A549 (cell line): ENCODE data around the gene H2AZ2. TPM values are rescaled to one million over a fixed set of nuclear protein-coding genes. Genes with fewer than 3 reads are reported as not detected.
"Not testable (repeated sequence)": the region's sequence is repeated elsewhere in the genome, so short reads cannot be mapped to it uniquely, and the experiment has no call there.

Experiments used
- ATAC-seq, 2 experiments: fragments of 200-7000 bp in 1 of 2; fragments of >200 bp in 1 of 2; cut with Nextera tagmentation in 1 of 2; cut with Tn5 transposase in 1 of 2; 3 replicates each; pipeline versions ENCODE4 v1.8.0 to v1.9.1; 2018 to 2020; ENCODE audit warnings: mild to moderate bottlenecking in 1 of 2, moderate library complexity in 1 of 2
- CTCF ChIA-PET: fragments of 300-600 bp; sonication (Branson Sonifier 250); formaldehyde crosslinking; extraction: SDS; loops from one replicate; lab custom pipeline; 2021; ENCODE audit warnings: antibody characterized with exemption, inconsistent platforms; lab: Yijun Ruan, JAX
- POLR2A ChIA-PET: fragments of 350-600 bp; formaldehyde crosslinking; extraction: SDS; loops from one replicate; lab custom pipeline; 2021; ENCODE audit warnings: antibody characterized with exemption, inconsistent platforms; lab: Yijun Ruan, JAX
- DNase-seq, 2 experiments: peaks; one replicate each; pipeline versions ENCODE4 v3.0.0 to v3.0.0-alpha.2; 2011 to 2016; ENCODE audit warnings: low read depth in 1 of 2, low spot score in 1 of 2
- FAIRE-seq: peaks from 2 replicates; lab custom pipeline; 2011; peaks lifted over from hg19 to GRCh38; lab: Jason Lieb, UNC
- H3K27ac ChIP-seq, 2 experiments: fragments of >200 bp; sonication (Bioruptor Twin); formaldehyde crosslinking; 3 replicates each; pipeline ENCODE4 v1.5.1; 2016 to 2017
- H3K4me1 ChIP-seq: fragments of >200 bp; sonication (Bioruptor Twin); formaldehyde crosslinking; 3 replicates; pipeline ENCODE4 v1.6.1; 2016
- H3K4me2 ChIP-seq: fragments of >200 bp; sonication (Bioruptor Twin); formaldehyde crosslinking; 3 replicates; pipeline ENCODE4 v1.6.1; 2016
- H3K4me3 ChIP-seq: fragments of >200 bp; sonication (Bioruptor Twin); formaldehyde crosslinking; 3 replicates; pipeline ENCODE4 v1.5.1; 2016
- H3K9me3 ChIP-seq: fragments of >200 bp; sonication (Bioruptor Twin); formaldehyde crosslinking; 3 replicates; pipeline ENCODE4 v1.6.1; 2016
- EHMT2 ChIP-seq: fragments of 200-600 bp; sonication (generic); IDR thresholded peaks from 2 replicates; pipeline ENCODE4 v1.6.1; 2016; ENCODE audit warnings: antibody characterized with exemption, low read depth, mild to moderate bottlenecking, moderate library complexity
- ESRRA ChIP-seq: fragments of 150-350 bp; IDR thresholded peaks from 2 replicates; pipeline ENCODE4 v1.6.1; 2014; ENCODE audit warnings: mild to moderate bottlenecking, low read length, borderline replicate concordance
- HEYL ChIP-seq: fragments of 250-450 bp; sonication (Bioruptor Pico); IDR thresholded peaks from 2 replicates; pipeline ENCODE4 v1.8.0; 2021; ENCODE audit warnings: mild to moderate bottlenecking, moderate library complexity
- JUN ChIP-seq, 2 experiments: fragments of >200 bp; sonication (Bioruptor Twin); formaldehyde crosslinking; IDR thresholded peaks; 2 replicates in 1 of 2; 3 replicates in 1 of 2; pipeline ENCODE4 v1.6.1; 2016 to 2017
- JUNB ChIP-seq: fragments of >200 bp; sonication (Bioruptor Twin); formaldehyde crosslinking; IDR thresholded peaks from 2 replicates; pipeline ENCODE4 v1.6.1; 2016
- KDM1A ChIP-seq: fragments of 200-600 bp; sonication (generic); IDR thresholded peaks from 2 replicates; pipeline ENCODE4 v1.6.1; 2016; ENCODE audit warnings: low read depth, mild to moderate bottlenecking
- KDM5A ChIP-seq: fragments of 200-600 bp; sonication (generic); IDR thresholded peaks from 2 replicates; pipeline ENCODE4 v1.6.1; 2016; ENCODE audit warnings: antibody characterized with exemption, mild to moderate bottlenecking
- PHF8 ChIP-seq: fragments of 200-600 bp; sonication (generic); IDR thresholded peaks from 2 replicates; pipeline ENCODE4 v1.6.1; 2016; ENCODE audit warnings: low read depth, mild to moderate bottlenecking, antibody characterized with exemption, moderate library complexity, borderline replicate concordance
- POLR2A ChIP-seq: IDR thresholded peaks from 2 replicates; pipeline ENCODE4 v1.6.1; 2012; ENCODE audit warnings: mild to moderate bottlenecking, low read length
- RFX5 ChIP-seq: fragments of 450-650 bp; IDR thresholded peaks from 2 replicates; pipeline ENCODE4 v1.7.1; 2014; ENCODE audit warnings: antibody characterized with exemption, mild to moderate bottlenecking, moderate library complexity
- RNF2 ChIP-seq: fragments of 200-600 bp; sonication (generic); IDR thresholded peaks from 2 replicates; pipeline ENCODE4 v1.6.1; 2016; ENCODE audit warnings: low read depth, mild to moderate bottlenecking, antibody characterized with exemption, moderate library complexity, borderline replicate concordance
- ZNF302 ChIP-seq: fragments of 250-450 bp; sonication (Bioruptor Pico); IDR thresholded peaks from 2 replicates; pipeline ENCODE4 v1.9.0; 2021; ENCODE audit warnings: inconsistent platforms, mild to moderate bottlenecking, moderate library complexity
- WGBS: methylation state at CpG from one replicate; pipeline ENCODE4 v1.1.6; 2017; ENCODE audit errors: missing lambda C conversion rate; 5-methylcytosine and 5-hydroxymethylcytosine counted together
- polyA plus RNA-seq, 4 experiments: library from polyadenylated mRNA; depleted of rRNA in 3 of 4; stranded (reverse); fragments of >200 nt; fragmentation: RNase III in 1 of 4; extraction: RNeasy Plus Mini Kit Qiagen cat#74134 plus additional on column Dnase treatment in 1 of 4; gene quantifications; 2 replicates in 3 of 4; 3 replicates in 1 of 4; pipeline ENCODE4 v1.2.3, GENCODE V29; 2011 to 2017
- TF ChIP-seq, protein P1 (sequence below): fragments of 450-650 bp; IDR thresholded peaks from 2 replicates; pipeline ENCODE4 v1.6.1; 2014; ENCODE audit warnings: antibody characterized with exemption

Gene H2AZ2
- polyA plus RNA-seq, 2 of the 4 experiments (the other 2 are of a cell fraction) = 241 to 262 TPM

DNA sequence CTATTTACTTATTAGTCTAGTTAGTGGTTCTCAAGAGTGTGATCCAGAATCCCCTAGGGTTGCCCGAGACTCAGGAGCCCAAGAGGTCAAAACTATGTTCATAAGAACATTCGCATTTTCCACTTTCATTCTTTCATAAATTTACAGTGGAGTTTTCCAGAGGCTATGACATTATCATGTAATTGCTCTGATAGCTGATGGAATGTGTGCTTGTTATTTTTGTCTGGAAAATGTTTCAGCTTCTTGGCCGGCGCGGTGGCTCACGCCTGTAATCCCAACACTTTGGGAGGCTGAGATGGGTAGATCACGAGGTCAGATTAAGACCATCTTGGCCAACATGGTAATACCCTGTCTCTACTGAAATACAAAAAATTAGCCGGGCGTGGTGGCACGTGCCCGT, 27.4 kb upstream of the H2AZ2 start:
- no peak for FAIRE-seq
- no peak overlapping the region for H3K4me2 ChIP-seq
- no peak for ATAC-seq
- no peaks in the 10 kb centered on the region for H3K9me3 ChIP-seq
- peaks cover 5% of the 10 kb centered on the region; the same call in 2 of the 3 replicates for H3K4me1 ChIP-seq
- DNase-seq = no peak
- TF ChIP-seq, protein P1, sequence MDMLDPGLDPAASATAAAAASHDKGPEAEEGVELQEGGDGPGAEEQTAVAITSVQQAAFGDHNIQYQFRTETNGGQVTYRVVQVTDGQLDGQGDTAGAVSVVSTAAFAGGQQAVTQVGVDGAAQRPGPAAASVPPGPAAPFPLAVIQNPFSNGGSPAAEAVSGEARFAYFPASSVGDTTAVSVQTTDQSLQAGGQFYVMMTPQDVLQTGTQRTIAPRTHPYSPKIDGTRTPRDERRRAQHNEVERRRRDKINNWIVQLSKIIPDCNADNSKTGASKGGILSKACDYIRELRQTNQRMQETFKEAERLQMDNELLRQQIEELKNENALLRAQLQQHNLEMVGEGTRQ = no peak
- TF ChIP-seq EHMT2 (no peak), KDM5A (no peak), RNF2 (no peak), ZNF302 (no peak), ESRRA (no peak), RFX5 (no peak)
- ChIA-PET CTCF (interaction anchor here (1.2 to 1.5 kb wide), 2 partner anchors 24 to 47 kb away, joined by 3 to 6 read pairs; no protein-coding TSS in a partner anchor), POLR2A (interaction anchor here (0.5 kb wide), 1 partner anchor 979 kb away, joined by 3 read pairs; no protein-coding TSS in a partner anchor)
- H3K27ac ChIP-seq = no peak overlapping the region
- no peak overlapping the region for H3K4me3 ChIP-seq
- WGBS = 91% methylated on average over 11 of the region's 11 CpGs

DNA sequence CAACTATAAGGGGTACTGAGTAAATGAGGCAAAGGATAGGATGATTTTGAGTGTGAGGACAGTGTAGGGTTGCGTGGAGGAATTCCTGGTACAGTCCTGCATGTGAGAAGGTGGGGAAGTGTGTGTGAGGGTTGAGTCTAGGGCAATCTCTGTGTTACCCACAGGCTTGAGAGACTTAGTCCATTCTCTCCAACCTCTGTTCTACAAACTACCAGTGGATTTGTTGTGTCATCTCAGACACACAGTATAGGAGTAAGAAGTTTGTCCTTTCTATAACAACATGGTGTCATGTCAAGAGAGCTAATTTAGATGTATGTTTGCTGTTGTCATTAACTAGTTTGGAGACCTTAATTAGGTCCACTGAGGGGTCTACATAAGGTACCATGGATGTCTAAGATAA, 24.9 kb upstream of the H2AZ2 start:
- ATAC-seq = peak; percentile 54 to 63; a peak in 4 of 6 replicates
- POLR2A ChIA-PET = interaction anchor here (0.6 to 1.8 kb wide), 3 partner anchors 12 to 239 kb away, joined by 3 to 6 read pairs (median 3); partner anchors contain the start of genes PURB and TBRG4
- 88% methylated on average over 1 of the region's 1 CpG for WGBS
- FAIRE-seq = no peak
- TF ChIP-seq KDM5A = no peak
- TF ChIP-seq HEYL = no peak
- TF ChIP-seq ZNF302 = no peak
- TF ChIP-seq, protein P1 = no peak
- no peak for TF ChIP-seq RFX5
- TF ChIP-seq JUNB = no peak
- TF ChIP-seq POLR2A = no peak
- TF ChIP-seq PHF8 = no peak
- TF ChIP-seq JUN (IDR thresholded peaks at IDR 0.05) = no peak
- no peak for TF ChIP-seq KDM1A
- H3K4me1 ChIP-seq = peaks cover 12% of the 10 kb centered on the region
- no peak overlapping the region for H3K4me2 ChIP-seq
- no peak overlapping the region; a peak in 1 of 6 replicates for H3K27ac ChIP-seq
- CTCF ChIA-PET = interaction anchor here (0.7 to 2.5 kb wide), 5 partner anchors 10 to 25 kb away, joined by 3 to 12 read pairs (median 4); partner anchors contain the start of gene H2AZ2
- no peak overlapping the region for H3K4me3 ChIP-seq
- DNase-seq = no peak
- no peaks in the 10 kb centered on the region for H3K9me3 ChIP-seq

DNA sequence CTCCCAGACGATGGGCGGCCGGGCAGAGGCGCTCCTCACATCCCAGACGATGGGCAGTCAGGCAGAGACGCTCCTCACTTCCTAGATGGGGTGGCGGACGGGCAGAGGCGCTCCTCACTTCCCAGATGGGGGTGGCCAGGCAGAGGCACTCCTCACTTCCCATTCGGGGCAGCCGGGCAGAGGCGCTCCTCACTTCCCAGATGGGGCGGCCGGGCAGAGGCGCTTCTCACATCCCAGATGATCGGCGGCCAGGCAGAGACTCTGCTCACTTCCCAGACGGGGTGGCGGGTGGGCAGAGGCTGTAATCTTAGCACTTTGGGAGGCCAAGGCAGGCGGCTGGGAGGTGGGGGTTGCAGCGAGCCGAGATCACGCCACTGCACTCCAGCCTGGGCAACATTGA, 24.0 kb upstream of the H2AZ2 start:
- H3K27ac ChIP-seq, H3K4me2 ChIP-seq, H3K4me3 ChIP-seq, DNase-seq, ATAC-seq, H3K9me3 ChIP-seq, FAIRE-seq, POLR2A ChIA-PET: not testable (repeated sequence)
- peaks cover 21% of the 10 kb centered on the region for H3K4me1 ChIP-seq
- CTCF ChIA-PET = interaction anchor here (1.2 to 2.5 kb wide), 2 partner anchors 14 to 15 kb away, joined by 3 to 12 read pairs; no protein-coding TSS in a partner anchor
- WGBS = 84% methylated on average over 7 of the region's 23 CpGs

DNA sequence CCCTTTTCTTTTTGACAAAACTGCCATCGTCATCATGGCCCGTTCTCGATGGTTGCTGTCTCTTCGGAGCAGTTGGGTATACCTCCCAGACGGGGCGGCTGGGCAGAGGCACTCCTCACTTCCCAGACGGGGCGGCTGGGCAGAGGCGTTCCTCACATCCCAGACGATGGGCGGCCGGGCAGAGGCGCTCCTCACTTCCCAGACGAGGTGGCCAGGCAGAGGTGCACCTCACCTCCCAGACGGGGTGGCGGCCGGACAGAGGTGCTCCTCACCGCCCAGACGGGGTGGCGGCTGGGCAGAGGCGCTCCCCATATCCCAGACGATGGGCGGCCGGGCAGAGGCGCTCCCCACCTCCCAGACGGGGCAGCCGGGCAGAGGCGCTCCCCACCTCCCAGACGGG, 22.9 kb upstream of the H2AZ2 start:
- ATAC-seq, CTCF ChIA-PET, DNase-seq, FAIRE-seq, H3K9me3 ChIP-seq, H3K4me2 ChIP-seq, POLR2A ChIA-PET, H3K4me3 ChIP-seq: not testable (repeated sequence)
- Histone ChIP-seq H3K4me1 (peaks cover 25% of the 10 kb centered on the region), H3K27ac (peak overlapping the region; percentile 31 to 36; a peak in 1 of 6 replicates)
- 90% methylated on average over 14 of the region's 29 CpGs for WGBS

DNA sequence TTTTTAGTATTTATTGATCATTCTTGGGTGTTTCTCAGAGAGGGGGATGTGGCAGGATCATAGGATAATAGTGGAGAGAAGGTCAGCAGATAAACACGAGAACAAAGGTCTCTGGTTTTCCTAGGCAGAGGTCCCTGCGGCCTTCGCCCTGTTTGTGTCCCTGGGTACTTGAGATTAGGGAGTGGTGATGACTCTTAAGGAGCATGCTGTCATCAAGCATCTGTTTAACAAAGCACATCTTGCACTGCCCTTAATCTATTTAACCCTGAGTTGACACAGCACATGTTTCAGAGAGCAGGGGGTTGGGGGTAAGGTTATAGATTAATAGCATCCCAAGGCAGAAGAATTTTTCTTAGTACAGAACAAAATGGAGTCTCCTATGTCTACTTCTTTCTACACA, 22.4 kb upstream of the H2AZ2 start:
- peak overlapping the region; percentile 39; the same call in 2 of the 3 replicates for H3K4me2 ChIP-seq
- POLR2A ChIA-PET, H3K9me3 ChIP-seq, ATAC-seq, FAIRE-seq, H3K4me3 ChIP-seq, CTCF ChIA-PET: not testable (repeated sequence)
- 12% methylated on average over 3 of the region's 3 CpGs for WGBS
- peaks cover 25% of the 10 kb centered on the region for H3K4me1 ChIP-seq
- peak overlapping the region in 1 of 2 experiments; percentile 59; a peak in 2 of 6 replicates for H3K27ac ChIP-seq
- DNase-seq = peak in 1 of 2 experiments; percentile 24
